HK-2 (cell line): ENCODE results near the gene ZNF273.
"Not testable (repeated sequence)": the region's sequence is repeated elsewhere in the genome, so short reads cannot be mapped to it uniquely, and the experiment has no call there.

ENCODE experiments used
- DNase-seq: peaks from one replicate; pipeline ENCODE4 v3.0.0-alpha.2; 2018; ENCODE audit not compliant: unreplicated experiment

ZNF273 gene

GRCh38 chr7:64902806-64903721 is at the start of gene ZNF273:
TSS of gene ZNF273 (plus strand) at chr7:64903273. CDS start at chr7:64903318, 45 bp downstream.
- peak; percentile 90 for DNase-seq

- DNase-seq = no peak
Measured at GRCh38 chr7:64853679-64854078, 49.4 kb upstream of the ZNF273 start.

GRCh38 chr7:64854969-64855368 is 48.1 kb upstream of the ZNF273 start:
- DNase-seq = no peak

- DNase-seq = no peak
Measured at GRCh38 chr7:64863021-64863420, 40.1 kb upstream of the ZNF273 start.

- not testable (repeated sequence) for DNase-seq
Measured at GRCh38 chr7:64863530-64863929, 39.5 kb upstream of the ZNF273 start.

GRCh38 chr7:64863969-64864368 is 39.1 kb upstream of the ZNF273 start:
- DNase-seq = no peak

GRCh38 chr7:64867863-64868440 is 35.1 kb upstream of the ZNF273 start:
- DNase-seq = no peak

GRCh38 chr7:64868499-64868898 is 34.6 kb upstream of the ZNF273 start:
- DNase-seq = no peak

GRCh38 chr7:64869121-64869725 is 33.9 kb upstream of the ZNF273 start:
- no peak for DNase-seq

- no peak for DNase-seq
Measured at GRCh38 chr7:64869912-64870562, 33.0 kb upstream of the ZNF273 start.

- DNase-seq = no peak
Measured at GRCh38 chr7:64870656-64871055, 32.4 kb upstream of the ZNF273 start.

- no peak for DNase-seq
Measured at GRCh38 chr7:64871761-64872160, 31.3 kb upstream of the ZNF273 start.

- no peak for DNase-seq
Measured at GRCh38 chr7:64872351-64873154, 30.5 kb upstream of the ZNF273 start.

- no peak for DNase-seq
Measured at GRCh38 chr7:64873155-64873500, 29.9 kb upstream of the ZNF273 start.

GRCh38 chr7:64873517-64873916 is 29.6 kb upstream of the ZNF273 start:
- no peak for DNase-seq

- peak; percentile 72 for DNase-seq
Measured at GRCh38 chr7:64874114-64874513, 29.0 kb upstream of the ZNF273 start.

- DNase-seq = no peak
Measured at GRCh38 chr7:64874562-64875250, 28.4 kb upstream of the ZNF273 start.

- DNase-seq = no peak
Measured at GRCh38 chr7:64875258-64875657, 27.8 kb upstream of the ZNF273 start.

GRCh38 chr7:64875658-64876406 is 27.2 kb upstream of the ZNF273 start:
- no peak for DNase-seq
